ENCODE results near the gene NAE1. TPM values are rescaled to one million over a fixed set of nuclear protein-coding genes. Genes with fewer than 3 reads are reported as not detected.

Gene NAE1
- polyA plus RNA-seq, 2 of the 4 experiments (the other 2 are of a cell fraction) = 96.2 to 132 TPM

DNA sequence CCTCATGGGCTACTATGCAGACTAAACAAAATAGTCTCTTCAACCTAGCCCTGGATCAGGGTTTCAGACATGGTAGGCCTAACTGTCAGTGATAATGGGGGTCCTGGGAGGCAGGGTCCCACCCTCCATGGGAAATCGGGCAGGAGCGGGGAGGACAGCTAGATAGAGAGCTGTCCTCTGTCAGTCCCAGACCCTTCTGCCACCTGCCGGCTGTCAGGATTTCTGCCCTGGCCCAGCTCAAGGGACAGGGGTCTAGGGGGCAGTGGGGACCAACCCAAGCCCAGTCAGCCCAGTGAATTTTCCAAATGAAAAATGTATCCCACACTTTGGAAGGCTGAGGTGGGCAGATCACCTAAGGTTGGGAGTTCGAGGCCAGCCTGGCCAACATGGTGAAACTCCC is 18.8 kb upstream of the NAE1 start:
- Histone ChIP-seq H3K27ac (no peak overlapping the region), H3K4me2 (no peak overlapping the region), H3K4me1 (no peaks in the 10 kb centered on the region; the same call in 2 of the 3 replicates), H3K4me3 (no peak overlapping the region), H3K9me3 (no peaks in the 10 kb centered on the region)
- DNase-seq (ENCODE audit: low read depth in 1 of 2, low spot score in 1 of 2) = no peak
- ATAC-seq = no peak
- ChIA-PET POLR2A (no interaction called here), CTCF (interaction anchor here (0.6 to 12.4 kb wide), 6 partner anchors 17 to 110 kb away, joined by 3 to 103 read pairs (median 4); partner anchors contain the start of gene NAE1)
- 65% methylated on average over 4 of the region's 4 CpGs for WGBS (ENCODE audit: missing lambda C conversion rate)
- TF ChIP-seq, protein P1, sequence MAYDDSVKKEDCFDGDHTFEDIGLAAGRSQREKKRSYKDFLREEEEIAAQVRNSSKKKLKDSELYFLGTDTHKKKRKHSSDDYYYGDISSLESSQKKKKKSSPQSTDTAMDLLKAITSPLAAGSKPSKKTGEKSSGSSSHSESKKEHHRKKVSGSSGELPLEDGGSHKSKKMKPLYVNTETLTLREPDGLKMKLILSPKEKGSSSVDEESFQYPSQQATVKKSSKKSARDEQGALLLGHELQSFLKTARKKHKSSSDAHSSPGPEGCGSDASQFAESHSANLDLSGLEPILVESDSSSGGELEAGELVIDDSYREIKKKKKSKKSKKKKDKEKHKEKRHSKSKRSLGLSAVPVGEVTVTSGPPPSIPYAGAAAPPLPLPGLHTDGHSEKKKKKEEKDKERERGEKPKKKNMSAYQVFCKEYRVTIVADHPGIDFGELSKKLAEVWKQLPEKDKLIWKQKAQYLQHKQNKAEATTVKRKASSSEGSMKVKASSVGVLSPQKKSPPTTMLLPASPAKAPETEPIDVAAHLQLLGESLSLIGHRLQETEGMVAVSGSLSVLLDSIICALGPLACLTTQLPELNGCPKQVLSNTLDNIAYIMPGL (CRISPR knock-in tag; IDR thresholded peaks at IDR 0.05; ENCODE audit: borderline replicate concordance) = no peak
- TF ChIP-seq RCOR1 (IDR thresholded peaks at IDR 0.05; ENCODE audit: low read depth, low read length) (no peak), HEYL (CRISPR knock-in tag; IDR thresholded peaks at IDR 0.05) (no peak), FOSB (CRISPR knock-in tag; IDR thresholded peaks at IDR 0.05) (no peak), ESRRA (IDR thresholded peaks at IDR 0.05; ENCODE audit: borderline replicate concordance, low read length) (no peak), CTCF (IDR thresholded peaks at IDR 0.05) (no peak), MAZ (IDR thresholded peaks at IDR 0.05; ENCODE audit: borderline replicate concordance, low read depth, low read length) (no peak), ZNF302 (CRISPR knock-in tag; IDR thresholded peaks at IDR 0.05) (no peak), RFX5 (IDR thresholded peaks at IDR 0.05) (no peak), SREBF2 (IDR thresholded peaks at IDR 0.05) (no peak), CHD4 (IDR thresholded peaks at IDR 0.05; ENCODE audit: borderline replicate concordance) (no peak), BCL3 (IDR thresholded peaks at IDR 0.05) (no peak), RAD21 (conservative IDR thresholded peaks at IDR 0.05 in 1 of 2, IDR thresholded peaks at IDR 0.05 in 1 of 2) (no peak)
- FAIRE-seq = no peak

- TF ChIP-seq MAFK (IDR thresholded peaks at IDR 0.05; ENCODE audit: partially characterized antibody) (no peak), EP300 (IDR thresholded peaks at IDR 0.05) (no peak), SMC3 (IDR thresholded peaks at IDR 0.05) (no peak), RFX5 (IDR thresholded peaks at IDR 0.05) (no peak), HOXB5 (CRISPR knock-in tag; IDR thresholded peaks at IDR 0.05) (no peak), CTCF (IDR thresholded peaks at IDR 0.05) (no peak), HES2 (IDR thresholded peaks at IDR 0.05) (no peak), CBX2 (IDR thresholded peaks at IDR 0.05; ENCODE audit: borderline replicate concordance, low read depth) (no peak)
- 69% methylated on average over 2 of the region's 2 CpGs for WGBS (ENCODE audit: missing lambda C conversion rate)
Observed at GRCh38 chr16:66849021-66849420, 18.2 kb upstream of the NAE1 start.

More at GRCh38 chr16:66849021-66849420, 18.2 kb upstream of the NAE1 start:
- FAIRE-seq (no peak), ATAC-seq (no peak), DNase-seq (ENCODE audit: low read depth in 1 of 2, low spot score in 1 of 2) (no peak)
- Histone ChIP-seq H3K27ac (no peak overlapping the region), H3K9me3 (no peaks in the 10 kb centered on the region), H3K4me3 (no peak overlapping the region), H3K4me2 (no peak overlapping the region), H3K4me1 (peaks cover 3% of the 10 kb centered on the region; the same call in 1 of the 3 replicates)
- POLR2A ChIA-PET = no interaction called here
- CTCF ChIA-PET = interaction anchor here (0.7 to 12.4 kb wide), 5 partner anchors 18 to 111 kb away, joined by 3 to 103 read pairs (median 5); partner anchors contain the start of gene NAE1
